Measurements from ENCODE around the gene PHGDH. TPM values are rescaled to one million over a fixed set of nuclear protein-coding genes. Genes with fewer than 3 reads are reported as not detected.

PHGDH gene
- total and polyA plus RNA-seq, 2 donors (not counting 3 experiments of a cell fraction or from before 2014, with no cell fraction given), result 37.9 to 120 TPM

- POLR2A ChIA-PET, result no interaction called here
- CTCF ChIA-PET, result interaction anchor here (1.3 to 1.5 kb wide), 2 partner anchors 29 to 37 kb away, joined by 3 to 5 read pairs; no protein-coding TSS in a partner anchor
Observed at GRCh38 chr1:119772298-119772697, 60.6 kb downstream of the PHGDH start.

More at GRCh38 chr1:119772298-119772697, 60.6 kb downstream of the PHGDH start:
- intact Hi-C loops (cut with micrococcal nuclease), result no loop called here
- H3K36me3 ChIP-seq (ENCODE audit: control insufficient read depth in 2 of 2, extremely low read depth in 1 of 2, insufficient read depth in 2 of 2, low read length in 2 of 2), result no peaks in the 10 kb centered on the region
- dilution Hi-C loops (cut with MboI; ENCODE audit: extremely low pct_ligation_motif_present, low sequenced_read_pairs), result no loop called here
- H3K27ac ChIP-seq (ENCODE audit: insufficient read depth, low read depth, low read length), result no peak overlapping the region
- FAIRE-seq (no peak), DNase-seq (ENCODE audit: low read depth, low spot score) (no peak)
- no TSS peak for BruUV-seq (replicated peaks)
- H3K4me3 ChIP-seq (replicated peaks in 1 of 3; ENCODE audit: insufficient read depth in 1 of 3, low read depth in 1 of 3, low read length in 3 of 3), result no peak overlapping the region
- H3K79me2 ChIP-seq (ENCODE audit: control insufficient read depth, insufficient read depth, low read length), result no peaks in the 10 kb centered on the region
- H2AFZ ChIP-seq (ENCODE audit: low read depth, low read length), result no peak overlapping the region
- H3K4me2 ChIP-seq (ENCODE audit: insufficient read depth, low read length), result no peak overlapping the region
- H3K27me3 ChIP-seq (ENCODE audit: control insufficient read depth in 2 of 2, insufficient read depth in 2 of 2, low read length in 2 of 2), result peaks cover 23 to 26% of the 10 kb centered on the region in 2 experiments
- H3K9me1 ChIP-seq (replicated peaks; ENCODE audit: control insufficient read depth, extremely low read depth, insufficient read depth, low read length), result no peaks in the 10 kb centered on the region
- TF ChIP-seq CTCF (IDR thresholded peaks at IDR 0.05; ENCODE audit: extremely low read depth in 1 of 2, insufficient read depth in 1 of 2, low read depth in 1 of 2, low read length in 2 of 2) (no peak), MAX (IDR thresholded peaks at IDR 0.05; ENCODE audit: insufficient read depth, insufficient read length) (no peak), JUN (IDR thresholded peaks at IDR 0.05; ENCODE audit: borderline replicate concordance, insufficient read depth, insufficient read length, low read depth) (no peak), POLR2A (IDR thresholded peaks at IDR 0.05; ENCODE audit: low read depth, low read length) (no peak), POLR2AphosphoS5 (IDR thresholded peaks at IDR 0.05; ENCODE audit: insufficient read depth, low read depth, low read length) (no peak), EZH2 (IDR thresholded peaks at IDR 0.05; ENCODE audit: borderline replicate concordance, low read depth, low read length, severe bottlenecking) (no peak), MYC (IDR thresholded peaks at IDR 0.05; ENCODE audit: low read depth, low read length) (no peak), FOS (IDR thresholded peaks at IDR 0.05; ENCODE audit: borderline replicate concordance, insufficient read depth, low read length) (no peak), GATA2 (IDR thresholded peaks at IDR 0.05; ENCODE audit: insufficient read depth, insufficient read length, low read depth, low read length) (no peak)
- no peaks in the 10 kb centered on the region for H3K9me3 ChIP-seq (replicated peaks; ENCODE audit: control insufficient read depth, insufficient read depth, low read length)
- no peak overlapping the region for H3K9ac ChIP-seq (replicated peaks; ENCODE audit: extremely low read depth, insufficient read depth, low read length)
- no peaks in the 10 kb centered on the region for H3K4me1 ChIP-seq (ENCODE audit: control insufficient read depth, extremely low read depth, insufficient read depth, low read length)
- H4K20me1 ChIP-seq (replicated peaks; ENCODE audit: control insufficient read depth, extremely low read depth, insufficient read depth, low read length), result no peaks in the 10 kb centered on the region
